ENCODE measurements around the gene RNF144B.
"Not testable (repeated sequence)": the region's sequence is repeated elsewhere in the genome, so short reads cannot be mapped to it uniquely, and the experiment has no call there.

RNF144B gene

GRCh38 chr6:18387061-18387721 lies at the start of gene RNF144B:
TSS of gene RNF144B (plus strand) at chr6:18387350. CDS start at chr6:18399535, 12,185 bp downstream.
- DNase-seq: peak; percentile 75

DNA sequence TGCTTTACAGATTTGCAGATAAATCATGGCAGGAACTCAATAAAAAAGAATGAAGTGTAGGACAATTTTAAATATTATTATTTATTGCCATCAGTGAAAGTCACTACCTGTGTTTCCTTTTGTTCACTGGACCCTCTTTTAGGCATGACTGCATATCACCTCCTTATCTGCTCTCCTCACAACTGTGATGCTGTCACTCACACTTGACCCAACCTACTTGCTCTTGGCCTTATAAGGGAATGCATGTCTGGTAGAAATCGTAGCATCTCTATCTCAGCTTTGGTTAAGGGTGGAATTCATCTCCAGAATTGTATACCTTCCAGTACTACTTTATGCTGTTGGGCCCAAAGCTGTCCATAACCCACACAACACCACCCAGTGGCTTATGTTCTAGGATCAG lies 47.6 kb upstream of the RNF144B start:
- DNase-seq: no peak

DNA sequence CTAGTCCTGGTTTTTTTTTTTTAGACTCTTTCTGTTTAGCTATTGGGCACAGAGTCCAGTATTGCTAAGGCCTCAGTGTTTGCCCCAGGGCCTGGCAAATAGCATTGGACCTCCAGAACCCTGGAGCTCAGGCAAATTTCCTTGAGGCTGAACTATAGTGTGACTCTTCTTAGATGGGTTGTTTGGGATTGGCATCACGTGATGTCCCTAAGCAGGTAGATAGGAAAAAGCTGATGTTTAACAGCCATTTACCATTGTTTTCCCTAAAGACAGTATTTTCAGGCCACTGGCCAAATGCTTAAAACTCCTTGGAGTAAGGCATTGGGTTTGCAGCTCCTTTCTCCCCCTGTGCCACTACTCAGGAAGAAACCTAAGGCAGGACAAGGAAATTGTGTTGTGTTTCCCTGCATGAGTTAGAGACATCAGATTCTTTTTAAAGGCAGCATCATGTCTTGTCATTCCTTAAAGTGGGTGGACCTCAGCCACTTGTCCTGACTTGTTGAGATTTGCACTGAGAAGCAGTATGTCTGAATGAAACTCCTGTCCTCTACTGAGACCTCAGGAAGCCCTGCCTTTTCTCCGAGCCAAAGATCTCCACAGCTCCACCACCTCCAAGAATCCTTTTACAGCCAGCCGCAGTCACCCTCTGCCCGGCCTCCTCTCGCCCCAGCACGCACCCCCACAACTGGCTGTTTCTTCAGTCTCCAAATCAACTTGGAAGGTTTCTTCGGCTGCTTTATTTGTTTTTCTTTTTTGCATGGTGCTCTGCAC lies 46.2 kb upstream of the RNF144B start:
- DNase-seq: no peak

DNA sequence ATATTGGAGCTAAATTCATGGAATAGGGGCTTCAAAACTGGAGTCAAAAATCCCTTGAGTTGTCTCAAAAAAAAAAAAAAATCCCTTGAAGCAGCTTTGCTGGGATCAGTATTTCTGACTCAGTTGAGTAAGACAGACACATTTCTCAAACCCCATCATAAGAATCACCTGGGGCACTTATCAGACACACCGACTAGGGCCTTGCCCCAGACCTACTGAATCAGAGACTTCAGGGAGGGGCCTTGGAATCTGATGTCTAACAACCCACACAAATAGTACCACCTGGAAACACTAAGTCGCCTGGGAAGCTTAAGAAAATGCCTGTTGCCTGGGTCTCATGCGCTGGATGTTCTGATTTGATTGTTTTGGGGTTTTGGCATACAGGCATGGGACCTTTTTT lies 44.9 kb upstream of the RNF144B start:
- no peak for DNase-seq

DNA sequence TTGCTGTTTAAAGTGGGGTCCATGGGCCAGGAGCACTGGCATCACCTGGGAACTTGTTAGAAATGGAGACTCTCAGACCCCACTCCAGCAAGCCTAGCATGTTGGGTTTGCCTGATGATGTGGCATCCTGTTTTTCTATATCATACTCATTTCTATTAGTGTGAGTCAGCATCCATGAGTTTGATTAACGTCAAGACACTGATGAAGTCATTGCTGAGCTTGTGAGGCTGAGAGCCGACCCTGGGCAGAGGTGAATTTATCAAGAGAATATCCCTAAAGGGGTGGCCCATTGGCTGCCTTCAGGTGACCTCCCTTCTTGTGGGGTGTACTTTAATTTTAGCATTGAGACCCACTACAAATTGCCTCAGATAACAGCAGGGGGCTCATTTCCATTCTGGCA lies 43.4 kb upstream of the RNF144B start:
- DNase-seq: peak; percentile 23

DNA sequence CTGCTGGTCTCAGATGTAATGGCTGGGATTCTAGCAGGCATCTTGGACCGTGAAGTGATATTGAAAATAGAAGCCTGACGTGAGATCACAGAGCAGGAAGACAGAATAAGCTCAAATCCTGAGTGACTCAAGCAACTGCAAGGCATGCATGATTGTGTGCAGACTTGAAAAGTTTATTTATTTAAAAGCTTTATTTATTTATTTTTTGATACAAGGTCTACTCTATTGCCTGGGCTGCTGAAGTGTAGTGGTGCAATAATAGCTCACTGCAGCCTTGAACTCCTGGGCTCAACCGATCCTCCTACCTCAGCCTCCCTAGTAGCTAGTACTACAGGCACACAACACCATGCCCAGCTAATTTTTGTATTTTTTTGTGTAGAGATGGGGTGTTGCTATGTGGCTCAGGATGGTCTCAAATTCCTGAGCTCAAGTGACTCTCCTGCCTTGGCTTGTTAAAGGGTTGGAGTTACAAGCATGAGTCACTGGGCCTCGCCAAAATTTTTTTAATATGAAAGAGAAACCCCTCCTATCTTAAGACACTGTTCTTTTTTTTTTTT lies 40.1 kb upstream of the RNF144B start:
- no peak for DNase-seq

DNA sequence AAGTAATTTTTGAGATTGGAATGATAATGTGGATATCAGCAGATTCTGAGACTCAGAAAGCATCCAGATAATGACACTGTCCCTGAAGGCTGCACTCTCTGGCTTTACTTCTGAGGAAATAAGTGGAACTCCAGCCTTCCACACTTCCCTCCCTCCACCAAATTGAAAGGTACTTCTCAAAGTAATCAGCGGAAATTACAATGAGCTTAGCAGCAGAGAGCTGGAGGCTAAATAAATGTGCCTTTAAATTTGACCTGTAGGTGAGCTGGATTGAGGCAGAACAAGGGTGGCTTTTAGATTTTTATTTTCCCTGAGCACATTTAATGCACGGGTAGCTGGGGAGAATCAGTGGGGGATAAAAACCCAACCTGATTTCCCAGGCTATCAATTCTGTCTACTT lies 39.3 kb upstream of the RNF144B start:
- DNase-seq: no peak

- no peak for DNase-seq
Observed at GRCh38 chr6:18349386-18349785, 37.8 kb upstream of the RNF144B start.

- no peak for DNase-seq
Observed at GRCh38 chr6:18350271-18350670, 36.9 kb upstream of the RNF144B start.

- no peak for DNase-seq
Observed at GRCh38 chr6:18350712-18351111, 36.4 kb upstream of the RNF144B start.

- no peak for DNase-seq
Observed at GRCh38 chr6:18352001-18352400, 35.1 kb upstream of the RNF144B start.

- no peak for DNase-seq
Observed at GRCh38 chr6:18352842-18353241, 34.3 kb upstream of the RNF144B start.

DNA sequence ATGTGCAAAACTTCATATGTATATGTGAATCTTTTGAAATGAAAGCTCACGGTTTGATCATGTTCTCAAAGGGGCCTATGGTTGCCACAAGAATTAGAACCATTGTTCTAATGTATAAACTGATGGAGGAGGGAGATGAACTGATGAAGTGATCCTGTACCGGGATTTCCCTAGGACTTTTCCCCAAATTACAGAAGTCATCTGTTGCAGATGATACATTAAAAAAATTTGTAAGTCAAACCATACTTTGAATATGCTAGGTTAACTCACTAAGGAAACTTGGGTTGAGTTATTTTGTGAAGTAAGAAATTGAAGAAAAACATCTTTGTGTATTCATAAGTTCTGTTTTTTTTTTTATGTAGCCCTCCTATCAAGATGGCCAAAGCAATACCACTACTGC lies 33.9 kb upstream of the RNF144B start:
- no peak for DNase-seq

DNA sequence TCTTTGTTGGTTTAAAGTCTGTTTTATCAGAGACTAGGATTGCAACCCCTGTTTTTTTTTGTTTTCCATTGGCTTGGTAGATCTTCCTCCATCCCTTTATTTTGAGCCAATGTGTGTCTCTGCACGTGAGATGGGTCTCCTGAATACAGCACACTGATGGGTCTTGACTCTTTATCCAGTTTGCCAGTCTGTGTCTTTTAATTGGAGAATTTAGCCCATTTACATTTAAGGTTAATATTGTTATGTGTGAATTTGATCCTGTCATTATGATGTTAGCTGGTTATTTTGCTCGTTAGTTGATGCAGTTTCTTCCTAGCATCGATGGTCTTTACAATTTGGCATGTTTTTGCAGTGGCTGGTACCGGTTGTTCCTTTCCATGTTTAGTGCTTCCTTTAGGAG lies 29.6 kb upstream of the RNF144B start:
- not testable (repeated sequence) for DNase-seq

DNA sequence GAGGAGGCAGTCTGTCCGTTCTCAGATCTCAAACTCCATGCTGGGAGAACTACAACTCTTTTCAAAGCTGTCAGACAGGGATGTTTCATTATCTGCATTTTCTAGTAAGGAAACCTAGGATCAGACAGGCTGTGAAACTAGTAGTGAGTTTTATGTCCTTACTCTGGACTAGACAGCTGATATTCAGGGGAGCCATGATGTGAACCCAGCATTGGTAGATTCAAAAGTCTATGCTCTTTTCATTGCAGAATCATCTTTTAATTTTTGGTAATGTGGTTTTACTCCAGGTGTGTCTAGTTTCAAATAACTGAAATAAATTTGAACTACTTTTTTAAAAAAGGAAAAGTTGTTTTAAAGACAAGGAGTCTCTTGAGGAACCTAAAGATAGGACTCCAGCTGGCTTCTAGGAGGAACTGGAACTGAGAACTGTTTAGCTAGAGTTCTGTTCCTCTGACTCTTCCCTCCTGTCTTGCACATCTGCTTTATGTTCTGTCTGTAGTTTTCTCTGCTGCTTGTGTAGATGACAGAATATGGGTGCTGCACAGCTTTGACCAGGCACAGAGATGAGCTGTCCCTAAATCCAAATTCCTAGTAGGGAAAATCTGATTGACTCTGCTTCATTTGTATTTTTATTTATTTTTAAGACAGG lies 27.8 kb upstream of the RNF144B start:
- DNase-seq: no peak

DNA sequence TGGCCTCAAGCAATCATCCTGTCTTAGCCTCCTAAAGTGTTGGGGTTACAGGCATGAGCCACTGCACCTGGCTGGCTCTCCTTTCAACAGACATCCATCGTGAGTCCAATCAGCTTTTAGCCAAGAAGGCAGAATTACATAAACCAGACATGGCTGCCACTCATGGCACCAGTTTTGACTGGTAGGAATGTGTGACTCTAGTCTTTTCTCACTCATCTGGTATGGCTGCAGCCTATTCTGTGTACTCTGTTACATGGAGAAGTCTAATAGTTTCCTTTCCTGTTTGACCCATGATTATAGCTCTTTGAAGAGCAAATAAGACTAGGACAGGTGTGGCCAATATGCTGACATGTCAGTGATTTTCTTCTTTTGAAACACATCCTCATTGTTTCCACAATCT lies 27.0 kb upstream of the RNF144B start:
- no peak for DNase-seq

DNA sequence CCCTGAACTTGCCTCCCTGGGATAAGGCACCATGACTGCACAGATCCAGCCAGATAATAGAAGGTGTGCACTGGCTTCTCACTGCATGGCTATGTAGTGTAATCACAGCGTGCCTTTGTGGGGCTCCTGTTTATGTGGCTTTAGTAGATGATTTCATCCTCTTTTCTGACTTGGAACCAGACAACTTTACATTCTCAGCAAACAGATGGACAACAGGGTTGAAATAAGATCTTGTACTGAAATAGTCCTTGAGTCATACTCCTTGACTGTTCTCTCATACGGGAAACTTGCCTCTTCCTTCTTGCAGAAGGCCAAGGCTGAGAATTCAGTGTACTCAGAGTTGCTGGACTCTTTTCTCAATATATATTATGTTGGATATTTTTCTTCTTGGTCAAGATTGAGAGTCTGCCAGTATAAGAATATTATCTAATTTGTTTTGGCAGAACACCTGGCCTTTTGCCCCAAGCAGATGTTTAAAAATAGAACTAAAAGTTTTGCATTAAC lies 25.0 kb upstream of the RNF144B start:
- no peak for DNase-seq

GRCh38 chr6:18363746-18364145 lies 23.4 kb upstream of the RNF144B start:
- DNase-seq: no peak

- DNase-seq: not testable (repeated sequence)
Observed at GRCh38 chr6:18364561-18364960, 22.6 kb upstream of the RNF144B start.

GRCh38 chr6:18367371-18367770 lies 19.8 kb upstream of the RNF144B start:
- no peak for DNase-seq

- DNase-seq: no peak
Observed at GRCh38 chr6:18368277-18369105, 18.7 kb upstream of the RNF144B start.

- DNase-seq: no peak
Observed at GRCh38 chr6:18371010-18371409, 16.1 kb upstream of the RNF144B start.

GRCh38 chr6:18371656-18372055 lies 15.5 kb upstream of the RNF144B start:
- DNase-seq: no peak

All from activated CD4-positive, alpha-beta T cell treated with anti-CD3 and anti-CD28 coated beads, Interleukin-2, Interleukin-6, amounts not matched to agents 100 ng/mL and 50 ng/mL, durations not matched to agents 16 hours and 8 hours (primary cell).